ENCODE measurements around the gene ACTN1.

DNA sequence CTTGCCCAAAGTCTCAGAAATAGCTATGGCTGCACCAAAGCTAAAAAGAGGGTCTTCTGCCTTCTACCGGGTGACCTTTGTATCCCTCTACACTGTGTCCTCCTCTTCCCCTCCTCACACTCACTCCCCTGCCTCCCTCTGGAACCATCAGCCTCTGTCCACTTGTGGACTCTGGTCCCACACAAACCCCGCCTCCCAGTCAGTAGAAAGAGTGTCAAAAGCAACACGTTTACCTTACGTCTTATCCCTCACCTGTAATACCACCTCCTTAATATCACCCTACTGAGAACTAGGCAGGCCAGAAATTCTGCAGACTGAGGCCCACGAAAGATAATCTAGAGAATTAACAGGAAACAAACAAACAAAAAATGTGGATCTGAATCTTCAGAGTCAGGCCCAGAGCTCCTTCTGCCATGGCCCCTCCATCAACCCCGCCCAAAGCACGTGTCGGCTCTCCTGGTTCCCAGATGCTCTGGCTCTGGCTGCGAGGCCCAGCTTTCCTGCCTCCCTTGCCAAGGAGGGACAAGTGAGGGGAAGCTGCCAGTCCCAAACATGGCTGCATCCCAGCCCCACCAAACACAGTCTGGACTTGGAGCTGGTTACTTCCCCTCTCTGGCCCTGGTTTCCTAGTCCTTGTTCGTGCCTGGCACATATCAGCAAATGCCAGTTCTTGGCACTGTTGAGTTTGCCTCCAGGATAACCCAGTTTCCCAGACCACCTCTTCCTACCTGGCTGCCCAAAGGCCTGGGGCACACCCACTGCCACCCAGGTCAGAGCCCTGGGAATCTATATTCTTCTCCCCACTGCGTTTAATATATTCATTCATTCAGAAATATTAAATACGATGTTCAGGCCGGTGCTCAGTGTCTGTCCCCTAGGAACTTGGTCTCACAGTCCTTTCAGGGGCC is 2.7 kb downstream of the ACTN1 start:
- TF ChIP-seq, protein P1, sequence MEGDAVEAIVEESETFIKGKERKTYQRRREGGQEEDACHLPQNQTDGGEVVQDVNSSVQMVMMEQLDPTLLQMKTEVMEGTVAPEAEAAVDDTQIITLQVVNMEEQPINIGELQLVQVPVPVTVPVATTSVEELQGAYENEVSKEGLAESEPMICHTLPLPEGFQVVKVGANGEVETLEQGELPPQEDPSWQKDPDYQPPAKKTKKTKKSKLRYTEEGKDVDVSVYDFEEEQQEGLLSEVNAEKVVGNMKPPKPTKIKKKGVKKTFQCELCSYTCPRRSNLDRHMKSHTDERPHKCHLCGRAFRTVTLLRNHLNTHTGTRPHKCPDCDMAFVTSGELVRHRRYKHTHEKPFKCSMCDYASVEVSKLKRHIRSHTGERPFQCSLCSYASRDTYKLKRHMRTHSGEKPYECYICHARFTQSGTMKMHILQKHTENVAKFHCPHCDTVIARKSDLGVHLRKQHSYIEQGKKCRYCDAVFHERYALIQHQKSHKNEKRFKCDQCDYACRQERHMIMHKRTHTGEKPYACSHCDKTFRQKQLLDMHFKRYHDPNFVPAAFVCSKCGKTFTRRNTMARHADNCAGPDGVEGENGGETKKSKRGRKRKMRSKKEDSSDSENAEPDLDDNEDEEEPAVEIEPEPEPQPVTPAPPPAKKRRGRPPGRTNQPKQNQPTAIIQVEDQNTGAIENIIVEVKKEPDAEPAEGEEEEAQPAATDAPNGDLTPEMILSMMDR (IDR thresholded peaks at IDR 0.05): no peak
- peak in 1 of 2 donors; percentile 32 for TF ChIP-seq POLR2AphosphoS5 (IDR thresholded peaks at IDR 0.05; ENCODE audit: insufficient read depth in 1 of 2, low read depth in 1 of 2)
- no peak for TF ChIP-seq POLR2A (IDR thresholded peaks at IDR 0.05)
